Neutrophil (primary cell): ENCODE results near the gene MEGF8.

Experiments
- H3K27ac ChIP-seq: fragments of 200-600 bp; sonication (generic); 2 replicates; pipeline ENCODE4 v1.5.1; 2016; ENCODE audit warnings: mild to moderate bottlenecking, moderate library complexity
- H3K27me3 ChIP-seq: fragments of 200-600 bp; sonication (generic); 2 replicates; pipeline ENCODE4 v1.6.0; 2016; ENCODE audit warnings: mild to moderate bottlenecking
- H3K36me3 ChIP-seq: fragments of 200-600 bp; sonication (generic); 2 replicates; pipeline ENCODE4 v1.5.1; 2017
- H3K4me1 ChIP-seq, 2 experiments: fragments of 200-600 bp in 1 of 2; sonication (generic) in 1 of 2; 1 replicate in 1 of 2; 2 replicates in 1 of 2; pipeline versions ENCODE4 v1.5.1 to v1.6.1; 2013 to 2016; ENCODE audit warnings: low read depth in 1 of 2, low read length in 1 of 2, mild to moderate bottlenecking in 1 of 2, moderate library complexity in 1 of 2; ENCODE audit not compliant: control insufficient read depth in 1 of 2, insufficient read depth in 1 of 2
- H3K4me3 ChIP-seq, 2 experiments: fragments of 200-600 bp in 1 of 2; sonication (generic) in 1 of 2; 1 replicate in 1 of 2; 2 replicates in 1 of 2; pipeline ENCODE4 v1.5.1; 2013 to 2016; ENCODE audit warnings: low read depth in 1 of 2, low read length in 1 of 2, mild to moderate bottlenecking in 1 of 2, moderate library complexity in 1 of 2
- H3K9me3 ChIP-seq: fragments of 200-600 bp; sonication (generic); 2 replicates; pipeline ENCODE4 v1.5.1; 2016
- TF ChIP-seq, protein P1 (sequence below): fragments of 200-600 bp; sonication (generic); IDR thresholded peaks from 2 replicates; pipeline ENCODE4 v1.5.1; 2016; ENCODE audit warnings: antibody characterized with exemption

Gene MEGF8

DNA sequence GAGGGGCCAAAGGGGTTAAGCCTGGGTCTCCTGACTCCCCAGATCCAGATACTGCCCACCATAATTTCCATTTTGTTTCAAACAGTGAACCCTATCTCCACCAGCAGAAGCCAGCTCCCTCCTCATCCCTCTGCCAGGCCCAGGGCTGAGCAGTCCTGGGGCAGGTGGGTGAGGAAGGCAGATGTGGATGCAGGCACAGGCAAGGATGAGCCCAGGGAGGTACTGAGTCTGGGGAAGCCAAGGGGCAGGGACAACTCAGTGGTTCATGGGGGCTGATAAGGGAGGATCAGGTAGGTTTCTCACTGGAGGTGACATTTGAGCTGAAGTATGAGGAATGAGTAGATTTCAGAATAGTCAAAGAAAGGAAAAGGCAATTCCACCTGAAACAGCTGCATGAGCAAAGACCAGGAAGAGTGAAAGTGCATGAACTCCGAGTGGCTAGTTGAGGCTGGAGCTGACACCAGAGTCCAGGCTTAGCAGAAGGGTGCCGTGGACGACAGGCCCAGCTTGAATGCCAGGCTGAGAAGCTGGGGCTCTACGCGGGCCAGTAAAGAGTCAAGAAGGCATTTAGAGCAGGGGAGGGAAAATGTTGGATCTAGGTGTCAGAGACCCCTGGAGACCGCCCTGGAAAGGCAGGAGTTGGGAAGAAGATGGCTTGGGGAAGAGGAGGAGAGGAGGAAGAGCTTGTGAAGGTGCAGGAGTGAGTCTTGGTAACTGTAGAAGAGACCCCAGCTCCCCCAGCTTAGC lies 46.1 kb upstream of the MEGF8 start:
- H3K4me1 ChIP-seq, result peaks cover 47 to 52% of the 10 kb centered on the region in 2 experiments
- peaks cover 27% of the 10 kb centered on the region for H3K27me3 ChIP-seq
- H3K4me3 ChIP-seq, result peak overlapping the region; percentile 76 to 82
- H3K27ac ChIP-seq, result peak overlapping the region; percentile 42
- H3K36me3 ChIP-seq, result peaks cover 22% of the 10 kb centered on the region
- TF ChIP-seq, protein P1, sequence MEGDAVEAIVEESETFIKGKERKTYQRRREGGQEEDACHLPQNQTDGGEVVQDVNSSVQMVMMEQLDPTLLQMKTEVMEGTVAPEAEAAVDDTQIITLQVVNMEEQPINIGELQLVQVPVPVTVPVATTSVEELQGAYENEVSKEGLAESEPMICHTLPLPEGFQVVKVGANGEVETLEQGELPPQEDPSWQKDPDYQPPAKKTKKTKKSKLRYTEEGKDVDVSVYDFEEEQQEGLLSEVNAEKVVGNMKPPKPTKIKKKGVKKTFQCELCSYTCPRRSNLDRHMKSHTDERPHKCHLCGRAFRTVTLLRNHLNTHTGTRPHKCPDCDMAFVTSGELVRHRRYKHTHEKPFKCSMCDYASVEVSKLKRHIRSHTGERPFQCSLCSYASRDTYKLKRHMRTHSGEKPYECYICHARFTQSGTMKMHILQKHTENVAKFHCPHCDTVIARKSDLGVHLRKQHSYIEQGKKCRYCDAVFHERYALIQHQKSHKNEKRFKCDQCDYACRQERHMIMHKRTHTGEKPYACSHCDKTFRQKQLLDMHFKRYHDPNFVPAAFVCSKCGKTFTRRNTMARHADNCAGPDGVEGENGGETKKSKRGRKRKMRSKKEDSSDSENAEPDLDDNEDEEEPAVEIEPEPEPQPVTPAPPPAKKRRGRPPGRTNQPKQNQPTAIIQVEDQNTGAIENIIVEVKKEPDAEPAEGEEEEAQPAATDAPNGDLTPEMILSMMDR, result no peak
- no peaks in the 10 kb centered on the region for H3K9me3 ChIP-seq

DNA sequence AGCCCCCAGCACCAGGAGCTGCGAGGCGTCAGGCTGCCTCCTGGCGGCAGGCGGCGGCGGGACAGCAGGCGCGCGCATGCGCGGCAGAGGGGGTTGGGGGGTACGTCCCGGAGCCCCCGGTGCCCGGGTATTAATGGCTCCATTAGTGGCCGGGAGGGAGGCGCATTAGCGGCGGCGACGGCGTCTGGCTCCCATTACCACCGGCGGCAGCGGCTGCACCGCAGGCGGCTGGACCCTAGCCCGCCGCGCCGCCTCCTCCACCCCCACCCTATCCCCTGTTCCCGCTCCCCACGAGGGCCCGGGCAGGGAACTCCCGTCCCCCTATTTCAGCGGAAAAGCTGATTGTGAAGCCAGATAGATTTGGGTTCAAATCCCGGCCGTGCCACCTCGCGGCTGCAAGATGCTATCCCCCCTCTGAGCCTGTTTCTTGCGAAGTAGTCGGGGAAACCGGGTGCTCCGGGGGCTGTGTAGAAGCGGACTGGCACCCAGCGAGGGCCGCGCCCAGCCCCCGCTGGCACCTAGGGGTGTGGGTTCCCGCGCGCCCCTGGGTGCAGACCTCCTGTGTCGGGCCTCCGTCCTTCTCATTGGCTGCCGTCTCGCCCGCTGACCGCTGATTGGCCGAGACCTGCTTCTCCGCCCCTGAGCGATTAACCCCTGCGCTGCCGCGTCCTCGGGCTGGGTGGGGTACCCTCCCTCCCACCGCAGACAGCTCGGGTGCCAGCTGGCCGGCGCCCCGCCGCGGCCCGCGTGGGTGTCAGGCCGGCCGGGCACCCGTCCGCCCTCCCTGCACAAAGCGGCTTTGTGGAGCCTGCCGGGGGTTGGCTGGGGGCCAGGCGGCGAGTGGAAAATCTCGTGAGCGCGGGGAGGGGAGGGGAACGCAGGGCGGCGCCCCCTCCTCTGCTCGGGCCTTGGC lies 45.3 kb upstream of the MEGF8 start:
- peak overlapping the region; percentile 42 for H3K27ac ChIP-seq
- H3K36me3 ChIP-seq, result peaks cover 13% of the 10 kb centered on the region
- H3K27me3 ChIP-seq, result peaks cover 27% of the 10 kb centered on the region
- H3K4me3 ChIP-seq, result peak overlapping the region; percentile 76 to 82
- no peaks in the 10 kb centered on the region for H3K9me3 ChIP-seq
- TF ChIP-seq, protein P1, result peak; percentile 88
- H3K4me1 ChIP-seq, result peaks cover 52 to 59% of the 10 kb centered on the region in 2 experiments

DNA sequence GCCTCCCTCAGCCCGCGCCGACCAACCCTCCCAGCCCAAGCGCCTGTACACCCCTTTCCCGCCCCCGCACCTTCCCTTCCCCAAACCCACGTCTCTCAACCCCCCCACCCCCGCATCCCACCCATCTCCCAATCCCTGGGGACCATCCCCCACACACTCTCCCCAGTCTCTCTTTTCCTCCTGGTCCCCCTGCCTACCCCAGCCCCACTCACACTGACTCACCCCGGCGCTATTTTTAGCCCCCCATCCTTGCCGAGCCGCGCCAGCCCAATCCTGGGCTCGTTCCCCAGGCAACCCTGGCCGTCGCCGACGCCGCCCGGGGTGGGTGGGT lies 44.7 kb upstream of the MEGF8 start:
- peaks cover 11% of the 10 kb centered on the region for H3K36me3 ChIP-seq
- H3K4me3 ChIP-seq, result peak overlapping the region; percentile 76 to 82
- H3K27ac ChIP-seq, result peak overlapping the region; percentile 42
- H3K4me1 ChIP-seq, result peaks cover 58 to 65% of the 10 kb centered on the region in 2 experiments
- TF ChIP-seq, protein P1, result no peak
- H3K9me3 ChIP-seq, result no peaks in the 10 kb centered on the region
- H3K27me3 ChIP-seq, result peaks cover 27% of the 10 kb centered on the region

DNA sequence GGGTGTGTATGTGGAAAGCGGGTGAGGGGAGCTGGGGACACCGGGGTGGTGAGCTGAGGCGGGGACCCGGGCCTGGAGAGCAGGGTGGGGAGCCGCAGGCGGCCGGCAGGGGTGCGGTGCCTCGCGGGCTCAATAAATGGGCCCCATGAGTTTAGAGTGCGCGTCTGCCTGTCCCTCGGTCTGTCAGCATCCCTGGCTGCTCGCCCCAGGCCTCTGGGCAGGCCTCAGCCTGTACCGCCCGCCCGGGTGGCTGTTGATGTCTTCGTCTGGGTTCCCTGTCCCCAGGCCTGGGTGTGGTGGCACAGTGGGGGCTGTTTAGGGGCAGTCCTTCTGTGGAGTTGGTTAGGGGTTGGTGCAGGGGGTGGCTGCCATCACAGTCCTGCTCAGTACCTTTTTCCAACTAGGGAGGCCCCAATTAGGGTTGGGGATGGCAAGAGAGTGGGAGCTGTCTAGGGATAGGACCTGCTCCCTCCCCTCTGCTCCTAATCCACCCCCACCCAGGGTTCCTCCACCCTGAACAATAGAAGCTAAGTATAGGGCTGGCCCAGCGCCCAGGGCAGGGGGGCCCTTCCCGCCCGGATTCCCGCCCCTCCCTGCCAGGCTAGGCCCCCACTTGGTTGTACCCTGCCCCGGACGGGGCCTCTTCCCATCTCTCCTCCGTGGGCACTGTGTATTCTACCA lies 44.1 kb upstream of the MEGF8 start:
- H3K27me3 ChIP-seq, result peaks cover 27% of the 10 kb centered on the region
- peak overlapping the region; percentile 12 to 76 for H3K4me3 ChIP-seq
- H3K4me1 ChIP-seq, result peaks cover 63 to 66% of the 10 kb centered on the region in 2 experiments
- H3K9me3 ChIP-seq, result no peaks in the 10 kb centered on the region
- TF ChIP-seq, protein P1, result no peak
- peak overlapping the region; percentile 12 for H3K27ac ChIP-seq
- peaks cover 8% of the 10 kb centered on the region for H3K36me3 ChIP-seq
